Mesothelial cell of epicardium (in vitro differentiated cells): ENCODE measurements around the gene COQ8B. TPM values are rescaled to one million over a fixed set of nuclear protein-coding genes. Genes with fewer than 3 reads are reported as not detected.

Experiments used
- DNase-seq, 2 experiments: peaks; one replicate each; pipeline ENCODE4 v3.0.0; 2021; ENCODE audit warnings: low spot score in 2 of 2; ENCODE audit not compliant: unreplicated experiment in 2 of 2
- H3K27ac Mint-ChIP-seq: 2 replicates; pipeline ENCODE4 v1.8.0; 2021; ENCODE audit warnings: mixed read lengths
- H3K27me3 Mint-ChIP-seq: 2 replicates; pipeline ENCODE4 v1.8.0; 2021; ENCODE audit warnings: low read depth, mixed read lengths
- H3K36me3 Mint-ChIP-seq: 2 replicates; pipeline ENCODE4 v1.8.0; 2021; ENCODE audit warnings: mixed read lengths
- H3K4me1 Mint-ChIP-seq: 2 replicates; pipeline ENCODE4 v1.8.0; 2021; ENCODE audit warnings: mixed read lengths
- H3K4me3 Mint-ChIP-seq: 2 replicates; pipeline ENCODE4 v1.8.0; 2021; ENCODE audit warnings: mild to moderate bottlenecking, moderate library complexity, mixed read lengths
- H3K9me3 Mint-ChIP-seq: 2 replicates; pipeline ENCODE4 v1.8.0; 2021; ENCODE audit warnings: mixed read lengths
- total RNA-seq: library from RNA; stranded (reverse); gene quantifications from 3 replicates; pipeline ENCODE4 v1.2.1, GENCODE V29; 2021
- TF ChIP-seq, protein P1 (sequence below): fragments of 200-600 bp; sonication (generic); IDR thresholded peaks from one replicate; pipeline ENCODE4 v1.5.0; 2021; ENCODE audit warnings: antibody characterized with exemption; ENCODE audit not compliant: unreplicated experiment

The COQ8B gene
- total RNA-seq, 1 donor from 2014 or later: 58.3 TPM

DNA sequence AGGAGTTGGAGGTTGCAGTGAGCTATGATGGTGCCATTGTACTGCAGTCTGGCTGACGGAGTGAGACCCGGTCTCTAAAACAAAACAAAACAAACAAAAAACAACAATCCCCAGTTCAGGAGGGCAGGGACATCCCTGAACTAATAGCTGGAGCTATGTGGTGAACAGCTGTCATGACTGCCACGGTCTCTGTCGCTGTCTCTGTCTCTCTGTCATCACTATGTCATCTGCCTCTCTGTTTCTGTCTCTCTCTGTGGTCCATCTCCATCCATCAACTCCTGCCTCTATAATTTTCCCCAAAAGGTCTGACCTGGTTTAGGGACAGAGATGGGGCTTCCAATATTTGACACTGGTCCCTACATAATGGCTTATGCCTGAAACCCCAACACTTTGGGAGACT, 7.6 kb upstream of the COQ8B start:
- no peak overlapping the region for H3K27ac Mint-ChIP-seq
- TF ChIP-seq, protein P1, sequence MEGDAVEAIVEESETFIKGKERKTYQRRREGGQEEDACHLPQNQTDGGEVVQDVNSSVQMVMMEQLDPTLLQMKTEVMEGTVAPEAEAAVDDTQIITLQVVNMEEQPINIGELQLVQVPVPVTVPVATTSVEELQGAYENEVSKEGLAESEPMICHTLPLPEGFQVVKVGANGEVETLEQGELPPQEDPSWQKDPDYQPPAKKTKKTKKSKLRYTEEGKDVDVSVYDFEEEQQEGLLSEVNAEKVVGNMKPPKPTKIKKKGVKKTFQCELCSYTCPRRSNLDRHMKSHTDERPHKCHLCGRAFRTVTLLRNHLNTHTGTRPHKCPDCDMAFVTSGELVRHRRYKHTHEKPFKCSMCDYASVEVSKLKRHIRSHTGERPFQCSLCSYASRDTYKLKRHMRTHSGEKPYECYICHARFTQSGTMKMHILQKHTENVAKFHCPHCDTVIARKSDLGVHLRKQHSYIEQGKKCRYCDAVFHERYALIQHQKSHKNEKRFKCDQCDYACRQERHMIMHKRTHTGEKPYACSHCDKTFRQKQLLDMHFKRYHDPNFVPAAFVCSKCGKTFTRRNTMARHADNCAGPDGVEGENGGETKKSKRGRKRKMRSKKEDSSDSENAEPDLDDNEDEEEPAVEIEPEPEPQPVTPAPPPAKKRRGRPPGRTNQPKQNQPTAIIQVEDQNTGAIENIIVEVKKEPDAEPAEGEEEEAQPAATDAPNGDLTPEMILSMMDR: no peak

DNA sequence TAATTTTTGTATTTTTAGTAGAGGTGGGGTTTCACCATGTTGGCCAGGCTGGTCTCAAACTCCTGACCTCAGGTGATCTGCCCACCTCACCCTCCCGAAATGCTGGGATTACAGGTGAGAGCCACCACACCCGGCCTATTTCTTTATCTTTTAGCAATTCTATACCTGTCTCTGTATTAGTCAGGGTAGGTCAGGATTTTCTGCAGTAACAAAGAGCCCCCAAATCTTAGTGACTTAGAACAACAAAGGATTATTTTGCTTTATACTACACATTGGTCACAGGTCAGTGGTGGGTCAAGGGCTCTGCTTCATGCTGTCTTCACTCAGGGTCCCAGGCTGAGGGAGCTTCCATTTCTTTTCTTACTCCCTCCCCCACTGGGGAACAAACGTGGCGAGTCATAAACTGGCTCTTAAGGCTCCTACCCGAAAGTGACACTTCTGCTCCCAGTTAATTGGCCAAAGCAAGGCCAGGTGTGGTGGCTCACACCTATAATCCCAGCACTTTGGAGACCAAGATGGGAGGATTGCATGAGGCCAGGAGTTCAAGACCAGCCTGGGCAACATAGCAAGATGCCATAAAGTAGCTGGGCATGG, 7.1 kb upstream of the COQ8B start:
- TF ChIP-seq, protein P1: no peak
- H3K36me3 Mint-ChIP-seq: peaks cover 35% of the 10 kb centered on the region
- H3K9me3 Mint-ChIP-seq: no peaks in the 10 kb centered on the region
- H3K27me3 Mint-ChIP-seq: no peaks in the 10 kb centered on the region
- H3K4me3 Mint-ChIP-seq: no peak overlapping the region
- peaks cover 27% of the 10 kb centered on the region for H3K4me1 Mint-ChIP-seq
- DNase-seq: no peak
- H3K27ac Mint-ChIP-seq: no peak overlapping the region

More for the DNA sequence above, 7.6 kb upstream of the COQ8B start:
- Mint-ChIP-seq H3K4me3 (no peak overlapping the region), H3K4me1 (peaks cover 26% of the 10 kb centered on the region), H3K27me3 (no peaks in the 10 kb centered on the region), H3K36me3 (peaks cover 38% of the 10 kb centered on the region), H3K9me3 (no peaks in the 10 kb centered on the region)
- no peak for DNase-seq

DNA sequence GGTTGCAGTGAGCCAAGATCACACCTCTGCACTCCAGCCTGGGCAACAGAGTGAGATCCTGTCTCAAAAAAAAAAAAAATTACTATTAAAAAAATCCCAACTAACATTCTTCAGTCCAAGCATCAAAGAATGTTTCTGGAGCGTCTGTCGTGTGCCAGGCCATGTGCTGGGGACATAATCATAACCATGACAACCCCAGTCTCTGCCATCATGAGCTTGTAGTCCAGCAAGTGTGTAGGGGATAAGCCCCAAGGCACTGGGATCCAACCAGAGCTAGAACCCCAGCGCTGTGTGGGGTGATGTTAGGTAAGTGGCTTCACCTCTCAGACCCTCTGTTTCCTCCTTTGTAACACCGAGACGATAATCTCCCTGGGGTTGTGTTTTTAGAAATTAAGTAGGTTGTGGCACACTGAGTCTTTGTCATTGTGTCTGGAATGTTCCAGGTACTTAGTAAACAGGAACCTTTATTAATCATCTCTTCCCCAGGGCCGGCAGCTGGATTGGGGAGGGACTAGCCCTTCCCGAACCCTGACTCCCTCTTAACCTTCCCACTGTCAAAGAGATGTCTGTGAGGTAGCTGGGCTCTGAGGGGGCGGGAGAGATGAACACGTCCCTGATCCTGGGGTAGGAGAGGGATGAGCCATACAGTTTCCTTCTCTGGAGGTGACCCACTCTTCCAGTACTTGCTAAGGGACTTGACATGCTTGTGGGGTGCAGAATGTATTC, 5.4 kb upstream of the COQ8B start:
- no peaks in the 10 kb centered on the region for H3K27me3 Mint-ChIP-seq
- H3K9me3 Mint-ChIP-seq: no peaks in the 10 kb centered on the region
- TF ChIP-seq, protein P1: no peak
- no peak for DNase-seq
- no peak overlapping the region for H3K4me3 Mint-ChIP-seq
- H3K4me1 Mint-ChIP-seq: peaks cover 31% of the 10 kb centered on the region
- peaks cover 28% of the 10 kb centered on the region for H3K36me3 Mint-ChIP-seq
- peak overlapping the region; percentile 61 for H3K27ac Mint-ChIP-seq

DNA sequence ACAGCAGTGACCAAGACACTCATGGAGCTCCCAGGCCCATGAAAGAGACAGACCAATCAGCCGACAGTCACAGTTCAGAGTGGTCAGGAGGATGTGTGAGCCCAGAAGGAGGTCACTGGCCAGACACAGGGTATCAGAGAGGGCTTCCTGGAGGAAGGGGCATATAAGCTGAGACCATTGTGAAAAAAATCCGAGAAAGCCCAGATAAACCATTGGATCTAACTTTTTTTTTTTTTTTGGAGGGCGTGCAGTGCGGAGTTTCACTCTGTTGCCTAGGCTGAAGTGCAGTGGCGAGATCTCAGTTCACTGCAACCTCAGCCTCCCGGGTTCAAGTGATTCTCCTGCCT, 4.4 kb upstream of the COQ8B start:
- no peak for DNase-seq
- Mint-ChIP-seq H3K27me3 (no peaks in the 10 kb centered on the region), H3K4me1 (peaks cover 33% of the 10 kb centered on the region), H3K9me3 (no peaks in the 10 kb centered on the region), H3K27ac (peak overlapping the region; percentile 100), H3K4me3 (peak overlapping the region; percentile 97), H3K36me3 (peaks cover 20% of the 10 kb centered on the region)
- TF ChIP-seq, protein P1: no peak

DNA sequence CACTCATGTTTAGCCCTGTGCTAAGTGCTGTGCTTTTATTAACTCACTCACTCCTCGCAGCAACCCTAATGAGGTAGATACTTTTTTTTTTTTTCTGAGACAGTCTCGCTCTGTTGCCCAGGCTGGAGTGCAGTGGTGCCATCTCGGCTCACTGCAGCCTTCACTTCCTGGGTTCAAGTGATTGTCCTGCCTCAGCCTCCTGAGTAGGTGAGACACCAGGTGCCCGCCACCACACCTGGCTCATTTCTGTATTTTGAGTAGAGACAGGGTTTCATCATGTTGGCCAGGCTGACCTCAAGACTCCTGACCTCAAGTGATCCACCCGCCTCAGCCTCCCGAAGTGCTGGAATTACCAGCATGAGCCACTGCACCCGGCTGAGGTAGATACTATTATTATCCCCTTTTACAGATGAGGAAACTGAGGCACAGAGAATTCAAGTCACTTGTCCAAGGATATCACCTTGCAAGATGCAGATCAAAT, 2.8 kb upstream of the COQ8B start:
- TF ChIP-seq, protein P1: no peak
- Mint-ChIP-seq H3K27ac (peak overlapping the region; percentile 100), H3K4me1 (peaks cover 48% of the 10 kb centered on the region), H3K36me3 (peaks cover 11% of the 10 kb centered on the region), H3K27me3 (no peaks in the 10 kb centered on the region), H3K9me3 (no peaks in the 10 kb centered on the region), H3K4me3 (peak overlapping the region; percentile 97)
- no peak for DNase-seq
